ENCODE data around the gene DNM2. TPM values are rescaled to one million over a fixed set of nuclear protein-coding genes. Genes with fewer than 3 reads are reported as not detected.

Gene DNM2
- total RNA-seq, 1 donor, result 102 TPM

GRCh38 chr19:10747674-10748073, 29.8 kb downstream of the DNM2 start:
- H3K36me3 ChIP-seq (ENCODE audit: insufficient read depth, low read length), result no peaks in the 10 kb centered on the region
- no peaks in the 10 kb centered on the region for H3K27me3 ChIP-seq (ENCODE audit: insufficient read depth, low read length)
- no peak overlapping the region for H3K27ac ChIP-seq (ENCODE audit: low read depth, low read length)
- H3K9me3 ChIP-seq (ENCODE audit: low read depth, low read length), result no peaks in the 10 kb centered on the region
- TF ChIP-seq, protein P1, sequence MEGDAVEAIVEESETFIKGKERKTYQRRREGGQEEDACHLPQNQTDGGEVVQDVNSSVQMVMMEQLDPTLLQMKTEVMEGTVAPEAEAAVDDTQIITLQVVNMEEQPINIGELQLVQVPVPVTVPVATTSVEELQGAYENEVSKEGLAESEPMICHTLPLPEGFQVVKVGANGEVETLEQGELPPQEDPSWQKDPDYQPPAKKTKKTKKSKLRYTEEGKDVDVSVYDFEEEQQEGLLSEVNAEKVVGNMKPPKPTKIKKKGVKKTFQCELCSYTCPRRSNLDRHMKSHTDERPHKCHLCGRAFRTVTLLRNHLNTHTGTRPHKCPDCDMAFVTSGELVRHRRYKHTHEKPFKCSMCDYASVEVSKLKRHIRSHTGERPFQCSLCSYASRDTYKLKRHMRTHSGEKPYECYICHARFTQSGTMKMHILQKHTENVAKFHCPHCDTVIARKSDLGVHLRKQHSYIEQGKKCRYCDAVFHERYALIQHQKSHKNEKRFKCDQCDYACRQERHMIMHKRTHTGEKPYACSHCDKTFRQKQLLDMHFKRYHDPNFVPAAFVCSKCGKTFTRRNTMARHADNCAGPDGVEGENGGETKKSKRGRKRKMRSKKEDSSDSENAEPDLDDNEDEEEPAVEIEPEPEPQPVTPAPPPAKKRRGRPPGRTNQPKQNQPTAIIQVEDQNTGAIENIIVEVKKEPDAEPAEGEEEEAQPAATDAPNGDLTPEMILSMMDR (IDR thresholded peaks at IDR 0.05; ENCODE audit: extremely low read depth, low read depth, low read length), result no peak
- DNase-seq (ENCODE audit: insufficient read length, low spot score, missing footprints), result no peak
- no peak overlapping the region for H2AFZ ChIP-seq (ENCODE audit: low read length)
- peaks cover 96% of the 10 kb centered on the region for H3K79me2 ChIP-seq (ENCODE audit: insufficient read depth, low read length)
- H3K4me1 ChIP-seq (ENCODE audit: insufficient read depth, low read length), result peaks cover 14% of the 10 kb centered on the region
- H3K4me2 ChIP-seq (ENCODE audit: insufficient read depth, low read length), result no peak overlapping the region
- H4K20me1 ChIP-seq (ENCODE audit: insufficient read depth, low read length), result peaks cover 86% of the 10 kb centered on the region
- H3K4me3 ChIP-seq (ENCODE audit: insufficient read depth, low read length), result no peak overlapping the region

- Histone ChIP-seq H3K4me3 (ENCODE audit: insufficient read depth, low read length) (no peak overlapping the region), H3K9me3 (ENCODE audit: low read depth, low read length) (no peaks in the 10 kb centered on the region), H3K27me3 (ENCODE audit: insufficient read depth, low read length) (no peaks in the 10 kb centered on the region), H3K27ac (ENCODE audit: low read depth, low read length) (peak overlapping the region; percentile 25), H3K79me2 (ENCODE audit: insufficient read depth, low read length) (peaks cover 95% of the 10 kb centered on the region), H3K4me1 (ENCODE audit: insufficient read depth, low read length) (peaks cover 14% of the 10 kb centered on the region), H3K4me2 (ENCODE audit: insufficient read depth, low read length) (no peak overlapping the region), H4K20me1 (ENCODE audit: insufficient read depth, low read length) (peaks cover 84% of the 10 kb centered on the region), H2AFZ (ENCODE audit: low read length) (no peak overlapping the region), H3K36me3 (ENCODE audit: insufficient read depth, low read length) (no peaks in the 10 kb centered on the region)
- TF ChIP-seq, protein P1 (IDR thresholded peaks at IDR 0.05; ENCODE audit: extremely low read depth, low read depth, low read length), result no peak
- DNase-seq (ENCODE audit: insufficient read length, low spot score, missing footprints), result peak; percentile 72
Measured at GRCh38 chr19:10748195-10748926, 30.5 kb downstream of the DNM2 start.

DNA sequence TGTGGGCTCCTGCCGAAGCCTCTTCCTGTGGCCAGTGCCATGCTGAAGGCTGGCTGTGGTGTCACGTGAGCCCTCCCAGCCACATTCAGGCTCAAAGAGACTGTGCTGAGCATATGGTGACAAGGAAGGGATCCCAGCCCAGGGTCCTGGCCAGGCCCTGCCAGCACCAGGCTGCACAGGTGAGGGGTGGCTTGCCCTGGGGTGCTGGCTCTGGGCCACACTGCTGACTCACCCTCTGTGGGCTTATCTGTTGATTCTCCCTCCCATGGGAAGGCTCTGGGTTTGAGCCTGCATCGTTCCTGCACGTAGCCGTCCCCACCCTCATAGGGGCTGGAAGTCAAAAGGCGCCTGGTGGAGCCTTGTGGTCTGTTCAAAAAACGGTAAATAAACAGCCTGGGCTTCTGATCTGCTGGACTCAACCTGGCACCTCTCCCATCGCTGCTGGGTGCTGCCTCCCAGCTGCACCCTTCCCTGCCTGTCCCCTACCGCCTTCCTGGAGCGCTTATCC, 31.1 kb downstream of the DNM2 start:
- Histone ChIP-seq H4K20me1 (ENCODE audit: insufficient read depth, low read length) (peaks cover 81% of the 10 kb centered on the region), H3K36me3 (ENCODE audit: insufficient read depth, low read length) (no peaks in the 10 kb centered on the region), H3K79me2 (ENCODE audit: insufficient read depth, low read length) (peaks cover 98% of the 10 kb centered on the region), H3K27me3 (ENCODE audit: insufficient read depth, low read length) (no peaks in the 10 kb centered on the region), H3K4me3 (ENCODE audit: insufficient read depth, low read length) (no peak overlapping the region), H2AFZ (ENCODE audit: low read length) (no peak overlapping the region), H3K4me2 (ENCODE audit: insufficient read depth, low read length) (no peak overlapping the region), H3K27ac (ENCODE audit: low read depth, low read length) (peak overlapping the region; percentile 25), H3K9me3 (ENCODE audit: low read depth, low read length) (no peaks in the 10 kb centered on the region), H3K4me1 (ENCODE audit: insufficient read depth, low read length) (peaks cover 14% of the 10 kb centered on the region)
- DNase-seq (ENCODE audit: insufficient read length, low spot score, missing footprints), result peak; percentile 92
- TF ChIP-seq, protein P1 (IDR thresholded peaks at IDR 0.05; ENCODE audit: extremely low read depth, low read depth, low read length), result no peak

Measured in osteoblast (primary cell).